ENCODE measurements around the gene CHMP4A.
"Not testable (repeated sequence)": the region's sequence is repeated elsewhere in the genome, so short reads cannot be mapped to it uniquely, and the experiment has no call there.

CHMP4A gene

DNA sequence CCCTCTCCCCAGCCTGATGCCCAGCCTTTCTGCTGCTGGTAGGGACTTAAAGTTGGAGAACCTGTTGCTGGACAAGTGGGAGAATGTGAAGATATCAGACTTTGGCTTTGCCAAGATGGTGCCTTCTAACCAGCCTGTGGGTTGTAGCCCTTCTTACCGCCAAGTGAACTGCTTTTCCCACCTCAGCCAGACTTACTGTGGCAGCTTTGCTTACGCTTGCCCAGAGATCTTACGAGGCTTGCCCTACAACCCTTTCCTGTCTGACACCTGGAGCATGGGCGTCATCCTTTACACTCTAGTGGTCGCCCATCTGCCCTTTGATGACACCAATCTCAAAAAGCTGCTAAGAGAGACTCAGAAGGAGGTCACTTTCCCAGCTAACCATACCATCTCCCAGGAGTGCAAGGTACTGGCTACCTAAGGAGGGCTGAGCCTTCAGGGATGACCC lies 6.2 kb downstream of the CHMP4A start:
- TF ChIP-seq NFRKB (IDR thresholded peaks at IDR 0.05) (no peak), HDGF (IDR thresholded peaks at IDR 0.05; ENCODE audit: borderline replicate concordance) (no peak), PKNOX1 (IDR thresholded peaks at IDR 0.05) (no peak), SP1 (IDR thresholded peaks at IDR 0.05) (no peak)
- no peak for DNase-seq (ENCODE audit: extremely low spot score)
- ChIA-PET POLR2A (interaction anchor here (0.6 to 1.6 kb wide), 3 partner anchors 9 to 13 kb away, joined by 3 to 8 read pairs (median 7); partner anchors contain the start of genes MDP1 and TM9SF1), CTCF (interaction anchor here (0.6 kb wide), 1 partner anchor 81 kb away, joined by 3 read pairs; no protein-coding TSS in a partner anchor)

DNA sequence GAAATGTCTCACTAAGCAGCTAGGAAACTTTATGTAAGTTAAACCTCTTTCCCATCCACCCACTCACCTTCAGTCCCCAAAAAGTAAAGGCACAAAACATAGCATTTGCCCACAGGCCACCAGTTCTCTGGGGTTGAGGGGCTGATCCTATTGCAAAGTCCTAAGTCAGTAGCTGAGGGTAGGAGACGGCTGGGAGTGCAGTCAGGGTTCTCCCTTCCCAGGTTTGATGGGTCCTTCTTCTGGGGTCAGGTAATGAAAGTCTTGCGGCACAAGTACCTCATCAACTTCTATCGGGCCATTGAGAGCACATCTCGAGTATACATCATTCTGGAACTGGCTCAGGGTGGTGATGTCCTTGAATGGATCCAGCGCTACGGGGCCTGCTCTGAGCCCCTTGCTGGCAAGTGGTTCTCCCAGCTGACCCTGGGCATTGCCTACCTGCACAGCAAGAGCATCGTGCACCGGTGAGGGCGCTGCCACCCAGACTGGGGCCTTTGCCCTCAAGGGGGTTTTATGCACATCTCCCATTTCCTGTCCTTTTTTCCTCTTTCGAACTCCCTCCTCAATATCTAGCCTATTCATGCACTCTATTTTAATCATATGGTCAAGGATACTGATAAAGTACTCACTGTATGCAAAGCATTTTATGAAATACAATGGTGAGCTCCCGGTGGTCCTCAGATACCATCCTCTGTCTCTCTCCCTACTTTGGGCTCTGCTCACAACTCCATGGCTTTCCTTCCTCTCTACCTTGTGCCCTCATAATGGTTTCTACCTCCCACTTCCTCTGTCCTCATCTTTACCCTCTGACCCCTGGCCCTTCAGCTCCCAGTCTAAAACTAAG lies 6.8 kb downstream of the CHMP4A start:
- no peak for DNase-seq (ENCODE audit: extremely low spot score)
- ChIA-PET CTCF (interaction anchor here (0.5 kb wide), 1 partner anchor 9 kb away, joined by 4 read pairs; no protein-coding TSS in a partner anchor), POLR2A (interaction anchor here (0.9 to 1.6 kb wide), 2 partner anchors 9 to 11 kb away, joined by 7 to 8 read pairs; partner anchors contain the start of genes MDP1 and TM9SF1)
- TF ChIP-seq PKNOX1 (IDR thresholded peaks at IDR 0.05) (no peak), ARNT (IDR thresholded peaks at IDR 0.05) (no peak), FOXA1 (IDR thresholded peaks at IDR 0.05) (no peak), L3MBTL2 (conservative IDR thresholded peaks at IDR 0.05) (no peak), TARDBP (IDR thresholded peaks at IDR 0.05) (no peak), SUZ12 (IDR thresholded peaks at IDR 0.05) (no peak), SP1 (IDR thresholded peaks at IDR 0.05) (no peak), NFRKB (IDR thresholded peaks at IDR 0.05) (no peak), FOXK2 (IDR thresholded peaks at IDR 0.05) (no peak), FOXM1 (IDR thresholded peaks at IDR 0.05; ENCODE audit: borderline replicate concordance) (no peak), ELF4 (IDR thresholded peaks at IDR 0.05) (no peak), LEF1 (IDR thresholded peaks at IDR 0.05; ENCODE audit: borderline replicate concordance) (no peak), BHLHE40 (IDR thresholded peaks at IDR 0.05; ENCODE audit: borderline replicate concordance) (no peak), HDGF (IDR thresholded peaks at IDR 0.05; ENCODE audit: borderline replicate concordance) (no peak), ZNF384 (IDR thresholded peaks at IDR 0.05) (no peak), CTBP1 (IDR thresholded peaks at IDR 0.05; ENCODE audit: borderline replicate concordance) (no peak)

DNA sequence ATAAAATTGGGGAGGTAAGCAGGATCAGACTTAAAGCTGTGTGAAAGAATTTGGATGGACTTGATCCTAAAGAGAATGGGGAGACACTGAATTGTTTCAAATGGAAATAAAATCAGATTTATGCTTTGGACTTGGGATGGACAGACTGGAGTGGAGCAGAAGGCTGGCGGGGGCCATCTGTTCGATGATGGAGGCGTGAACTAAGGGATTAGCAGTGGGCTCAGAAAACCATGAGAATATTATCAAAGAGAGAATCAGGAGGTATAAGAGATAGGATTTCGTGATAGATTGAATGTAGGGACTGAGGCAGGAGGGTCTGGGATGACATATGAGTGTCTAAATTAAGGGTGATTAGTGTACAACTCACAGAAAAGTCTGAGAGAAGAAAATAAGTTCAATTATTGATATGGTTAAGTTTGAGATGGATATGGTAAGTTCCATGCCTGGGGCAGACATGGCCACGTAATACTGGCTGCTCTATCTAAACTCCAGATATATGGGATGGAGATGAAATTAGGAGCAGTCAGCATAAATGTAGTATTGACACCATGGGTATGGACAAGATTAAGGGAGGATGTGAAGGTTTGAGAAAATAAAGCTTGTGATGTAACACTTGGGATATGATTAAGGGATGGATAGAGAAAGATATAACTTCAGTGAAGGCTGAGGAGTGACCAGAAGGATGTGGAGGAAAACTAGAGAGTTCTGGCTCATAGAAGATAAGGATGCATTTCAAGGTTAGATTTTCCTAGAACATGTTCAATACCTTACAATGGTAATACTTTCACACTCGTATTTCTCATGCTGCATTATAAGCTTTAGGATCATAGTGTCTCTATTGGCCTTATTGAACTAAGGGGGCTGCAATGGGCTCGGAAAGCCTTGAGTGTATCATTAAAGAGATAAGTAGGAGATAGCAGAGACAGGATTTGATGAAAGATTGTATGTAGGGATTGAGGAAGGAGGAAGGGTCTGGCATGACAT lies 8.8 kb downstream of the CHMP4A start:
- no peak for TF ChIP-seq SUZ12 (IDR thresholded peaks at IDR 0.05)
- no peak for TF ChIP-seq ZNF384 (IDR thresholded peaks at IDR 0.05)
- no peak for TF ChIP-seq FOXA1 (IDR thresholded peaks at IDR 0.05)
- no peak for TF ChIP-seq TARDBP (IDR thresholded peaks at IDR 0.05)
- TF ChIP-seq LEF1 (IDR thresholded peaks at IDR 0.05; ENCODE audit: borderline replicate concordance) = no peak
- no peak for TF ChIP-seq SP1 (IDR thresholded peaks at IDR 0.05)
- no peak for TF ChIP-seq FOXK2 (IDR thresholded peaks at IDR 0.05)
- no peak for TF ChIP-seq HDGF (IDR thresholded peaks at IDR 0.05; ENCODE audit: borderline replicate concordance)
- TF ChIP-seq BHLHE40 (IDR thresholded peaks at IDR 0.05; ENCODE audit: borderline replicate concordance) = no peak
- no peak for TF ChIP-seq ELF4 (IDR thresholded peaks at IDR 0.05)
- TF ChIP-seq PKNOX1 (IDR thresholded peaks at IDR 0.05) = no peak
- TF ChIP-seq CTBP1 (IDR thresholded peaks at IDR 0.05; ENCODE audit: borderline replicate concordance) = no peak
- CTCF ChIA-PET = no interaction called here
- DNase-seq (ENCODE audit: extremely low spot score) = no peak
- POLR2A ChIA-PET = interaction anchor here (1.4 to 2.1 kb wide), 2 partner anchors 9 kb away, joined by 3 to 11 read pairs; partner anchors contain the start of genes CHMP4A and TM9SF1

DNA sequence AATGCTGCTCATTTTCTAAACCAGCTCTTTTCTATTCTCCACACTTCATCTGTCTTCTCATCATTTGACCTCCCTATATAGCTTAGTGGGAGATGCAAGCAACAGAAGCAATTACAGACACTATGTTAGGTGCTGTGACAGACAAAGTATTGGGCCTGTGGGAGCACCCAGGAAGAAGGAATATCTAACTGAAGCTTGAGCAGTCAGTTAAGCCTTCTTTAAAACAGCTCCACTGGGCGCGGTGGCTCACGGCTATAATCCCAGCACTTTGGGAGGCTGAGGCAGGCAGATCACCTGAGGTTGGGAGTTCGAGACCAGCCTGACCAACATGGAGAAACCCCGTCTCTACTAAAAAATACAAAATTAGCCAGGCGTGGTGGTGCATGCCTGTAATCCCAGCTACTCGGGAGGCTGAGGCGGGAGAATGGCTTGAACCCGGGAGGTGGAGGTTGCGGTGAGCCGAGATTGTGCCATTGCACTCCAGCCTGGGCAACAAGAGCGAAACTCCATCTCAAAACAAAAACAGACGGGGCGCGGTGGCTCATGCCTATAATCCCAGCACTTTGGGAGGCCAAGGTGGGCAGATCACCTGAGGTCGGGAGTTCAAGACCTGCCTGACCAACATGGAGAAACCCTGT lies 9.9 kb downstream of the CHMP4A start:
- DNase-seq (ENCODE audit: extremely low spot score); CTCF ChIA-PET: not testable (repeated sequence)
- POLR2A ChIA-PET = interaction anchor here (1.4 to 2.1 kb wide), 2 partner anchors 8 to 10 kb away, joined by 3 to 11 read pairs; partner anchors contain the start of genes CHMP4A and TM9SF1

- DNase-seq (ENCODE audit: extremely low spot score); CTCF ChIA-PET: not testable (repeated sequence)
- POLR2A ChIA-PET = interaction anchor here (2.1 kb wide), 1 partner anchor 11 kb away, joined by 11 read pairs; the partner anchor contains the start of gene CHMP4A
Measured at GRCh38 chr14:24202538-24202937, 10.8 kb downstream of the CHMP4A start.
